SH-SY5Y (cell line): ENCODE measurements around the gene MAP7D1.

Source experiments
- GATA2 ChIP-seq: IDR thresholded peaks from 2 replicates; pipeline ENCODE4 v1.6.1; 2011; ENCODE audit warnings: mild to moderate bottlenecking, low read depth, low read length
- GATA3 ChIP-seq: IDR thresholded peaks from 2 replicates; pipeline ENCODE4 v1.6.1; 2011; ENCODE audit warnings: low read depth, mild to moderate bottlenecking, low read length, moderate library complexity

Gene MAP7D1

DNA sequence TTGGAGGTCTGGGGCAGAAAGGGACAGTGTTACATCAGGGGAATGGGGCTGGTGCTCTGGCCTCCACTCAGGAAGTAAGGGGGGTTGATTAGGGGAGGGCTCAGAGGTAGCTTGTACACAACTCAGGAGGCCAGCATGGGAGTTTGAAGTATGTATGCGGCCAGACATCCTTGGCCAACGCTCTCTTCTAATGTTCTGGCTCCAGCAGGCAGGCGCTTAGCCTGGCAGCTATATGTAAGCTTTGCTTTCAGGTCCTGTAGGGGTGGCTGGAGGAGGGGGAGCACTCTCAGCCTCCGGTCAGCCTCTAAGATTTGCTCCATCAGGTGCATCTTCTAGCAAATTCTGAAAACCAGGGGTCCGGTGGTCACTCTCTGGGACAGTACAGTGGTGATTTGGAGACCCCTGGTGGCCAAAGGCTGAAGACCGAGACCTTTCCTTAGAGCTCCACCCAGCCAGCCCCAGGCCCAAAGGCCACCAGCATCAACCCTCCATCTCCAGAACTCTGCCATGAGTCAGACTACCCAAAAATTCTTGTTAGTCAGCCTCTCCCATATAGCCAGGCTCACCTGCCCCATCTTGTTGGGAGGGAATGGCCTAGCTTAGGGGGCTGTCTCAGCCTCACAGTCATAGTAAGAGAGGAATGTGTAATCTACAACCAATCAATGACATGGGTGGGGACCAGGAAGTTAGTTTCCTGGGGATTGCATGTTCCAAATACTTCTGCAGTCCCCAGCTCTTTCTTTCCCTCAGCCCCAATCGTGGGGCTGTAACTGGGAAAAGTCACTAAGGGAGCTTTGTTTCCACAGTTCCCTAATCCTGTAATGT is 21.2 kb upstream of the MAP7D1 start:
- no peak for TF ChIP-seq GATA2

- no peak for TF ChIP-seq GATA3
- no peak for TF ChIP-seq GATA2
Measured at GRCh38 chr1:36135330-36135667, 20.7 kb upstream of the MAP7D1 start.

GRCh38 chr1:36135796-36136195 is 20.2 kb upstream of the MAP7D1 start:
- TF ChIP-seq GATA3: no peak
- TF ChIP-seq GATA2: no peak

GRCh38 chr1:36136535-36136934 is 19.4 kb upstream of the MAP7D1 start:
- TF ChIP-seq GATA2 (no peak), GATA3 (no peak)

- TF ChIP-seq GATA3 (no peak), GATA2 (no peak)
Measured at GRCh38 chr1:36137226-36137625, 18.7 kb upstream of the MAP7D1 start.

DNA sequence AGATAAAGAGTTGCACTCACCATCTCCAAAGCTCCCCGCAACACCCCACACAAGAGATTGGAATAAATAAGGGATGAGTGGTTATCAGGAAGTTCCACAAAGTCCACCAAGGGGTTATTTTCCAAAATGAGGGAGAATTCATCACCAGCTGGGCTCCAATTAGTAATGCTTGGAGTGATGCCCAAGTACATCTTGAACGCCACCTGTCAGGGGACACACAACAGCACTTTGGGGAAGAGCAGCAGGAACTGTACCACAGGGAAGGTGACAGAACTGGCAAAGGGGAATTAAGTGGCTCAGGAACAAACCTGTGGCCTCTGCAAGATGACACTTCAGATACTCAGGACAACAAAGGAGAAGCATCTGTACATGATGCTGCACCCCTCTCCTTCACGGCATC is 18.2 kb upstream of the MAP7D1 start:
- no peak for TF ChIP-seq GATA3
- TF ChIP-seq GATA2: no peak

GRCh38 chr1:36139521-36139920 is 16.4 kb upstream of the MAP7D1 start:
- TF ChIP-seq GATA2 (no peak), GATA3 (no peak)

- TF ChIP-seq GATA2 (no peak), GATA3 (no peak)
Measured at GRCh38 chr1:36142121-36142520, 13.8 kb upstream of the MAP7D1 start.

- TF ChIP-seq GATA2 (no peak), GATA3 (no peak)
Measured at GRCh38 chr1:36143424-36143823, 12.5 kb upstream of the MAP7D1 start.

DNA sequence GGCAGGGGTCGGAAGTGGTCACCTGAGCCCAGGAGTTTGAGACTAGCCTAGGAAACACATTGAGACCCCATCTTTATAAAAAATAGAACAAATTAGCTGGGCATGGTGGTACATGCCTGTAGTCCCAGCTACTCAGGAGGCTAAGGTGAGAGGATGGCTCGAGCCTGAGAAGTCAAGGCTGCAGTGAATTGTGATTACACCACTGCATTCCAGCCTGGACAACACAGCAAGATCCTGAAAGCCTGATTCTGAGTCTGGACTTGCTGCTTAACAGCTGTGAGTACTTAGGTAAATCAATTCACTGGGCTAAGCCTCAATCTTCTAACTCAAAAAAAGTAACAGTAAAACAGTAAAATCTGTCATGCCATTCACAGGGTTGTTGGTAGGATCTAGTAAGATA is 11.5 kb upstream of the MAP7D1 start:
- TF ChIP-seq GATA2: no peak

DNA sequence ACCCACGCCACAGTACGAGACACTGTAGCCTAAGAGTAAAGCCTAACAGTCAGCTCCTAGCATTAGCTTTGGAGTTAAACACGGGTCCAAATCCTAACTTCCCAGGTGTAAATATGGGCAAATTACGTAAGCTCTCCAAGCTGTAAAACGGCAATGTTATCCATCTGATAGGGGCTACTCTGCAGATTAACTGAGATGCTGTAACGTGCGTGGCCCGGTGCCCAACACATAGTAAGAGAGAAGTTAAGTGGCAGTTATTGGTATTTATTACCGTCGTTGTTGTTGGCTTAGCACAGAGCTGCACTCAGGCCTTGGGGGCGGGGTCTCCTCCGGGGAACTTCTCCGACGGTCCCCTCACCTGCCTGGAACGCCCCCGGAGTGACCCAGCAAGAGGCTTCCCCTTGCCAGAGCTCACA is 7.1 kb upstream of the MAP7D1 start:
- no peak for TF ChIP-seq GATA2
- TF ChIP-seq GATA3: no peak

GRCh38 chr1:36149237-36149972 is 6.6 kb upstream of the MAP7D1 start, which contains the start of gene TRAPPC3:
Gene TRAPPC3, minus strand, starts transcription at chr1:36149486. Its CDS starts 108 bp downstream, at chr1:36149378.
- TF ChIP-seq GATA2 (no peak), GATA3 (no peak)

- TF ChIP-seq GATA3: no peak
- no peak for TF ChIP-seq GATA2
Measured at GRCh38 chr1:36149973-36150295, 6.0 kb upstream of the MAP7D1 start.

GRCh38 chr1:36150296-36151133 is 5.4 kb upstream of the MAP7D1 start:
- TF ChIP-seq GATA3 (no peak), GATA2 (no peak)

GRCh38 chr1:36151134-36151844 is 4.7 kb upstream of the MAP7D1 start:
- TF ChIP-seq GATA3 (no peak), GATA2 (no peak)

GRCh38 chr1:36151845-36152203 is 4.1 kb upstream of the MAP7D1 start:
- TF ChIP-seq GATA3: no peak
- no peak for TF ChIP-seq GATA2
